Activated T-helper 1 cell treated with anti-CD3 and anti-CD28 coated beads, Interleukin-2, amount 50 U/mL, for 16 hours (primary cell): ENCODE results near the gene CAMK1D.

Experiments
- DNase-seq, 2 donors: peaks; one replicate each; pipeline ENCODE4 v3.0.0-alpha.2; 2020; ENCODE audit warnings: low read depth in 1 of 2, low spot score in 1 of 2

Gene CAMK1D

GRCh38 chr10:12644380-12645144 lies 295.2 kb downstream of the CAMK1D start:
- DNase-seq = no peak

- DNase-seq = no peak
Measured at GRCh38 chr10:12645449-12645848, 296.1 kb downstream of the CAMK1D start.

- no peak for DNase-seq
Measured at GRCh38 chr10:12649012-12649584, 299.8 kb downstream of the CAMK1D start.

- no peak for DNase-seq
Measured at GRCh38 chr10:12650122-12650521, 300.8 kb downstream of the CAMK1D start.

GRCh38 chr10:12650538-12651298 lies 301.4 kb downstream of the CAMK1D start:
- no peak for DNase-seq

GRCh38 chr10:12655940-12656339 lies 306.6 kb downstream of the CAMK1D start:
- DNase-seq = no peak

GRCh38 chr10:12656518-12657142 lies 307.3 kb downstream of the CAMK1D start:
- DNase-seq = no peak

- DNase-seq = no peak
Measured at GRCh38 chr10:12657489-12657888, 308.1 kb downstream of the CAMK1D start.

GRCh38 chr10:12658526-12658925 lies 309.2 kb downstream of the CAMK1D start:
- DNase-seq = no peak

GRCh38 chr10:12659706-12660105 lies 310.4 kb downstream of the CAMK1D start:
- no peak for DNase-seq

GRCh38 chr10:12660812-12661211 lies 311.5 kb downstream of the CAMK1D start:
- no peak for DNase-seq

GRCh38 chr10:12661671-12662070 lies 312.3 kb downstream of the CAMK1D start:
- no peak for DNase-seq

GRCh38 chr10:12663863-12664262 lies 314.5 kb downstream of the CAMK1D start:
- no peak for DNase-seq

GRCh38 chr10:12665501-12665900 lies 316.2 kb downstream of the CAMK1D start:
- DNase-seq = no peak

- DNase-seq = no peak
Measured at GRCh38 chr10:12667052-12667451, 317.7 kb downstream of the CAMK1D start.

- DNase-seq = no peak
Measured at GRCh38 chr10:12668634-12669033, 319.3 kb downstream of the CAMK1D start.

GRCh38 chr10:12670004-12670403 lies 320.7 kb downstream of the CAMK1D start:
- no peak for DNase-seq

- no peak for DNase-seq
Measured at GRCh38 chr10:12675186-12675585, 325.8 kb downstream of the CAMK1D start.

- DNase-seq = no peak
Measured at GRCh38 chr10:12679636-12680035, 330.3 kb downstream of the CAMK1D start.

GRCh38 chr10:12681252-12681651 lies 331.9 kb downstream of the CAMK1D start:
- no peak for DNase-seq

GRCh38 chr10:12684784-12685183 lies 335.4 kb downstream of the CAMK1D start:
- DNase-seq = no peak
